Psoas muscle (tissue), 8 donors: ENCODE measurements around the gene RAD51B. TPM values are rescaled to one million over a fixed set of nuclear protein-coding genes. Genes with fewer than 3 reads are reported as not detected.
"Not testable (repeated sequence)": the region's sequence is repeated elsewhere in the genome, so short reads cannot be mapped to it uniquely, and the experiment has no call there.

Source experiments
- ATAC-seq, 4 donors: fragments of 200-7000 bp; cut with Tn5 transposase; one replicate each; pipeline ENCODE4 v1.9.1; 2020; ENCODE audit warnings: moderate library complexity in 3 of 4, mild to moderate bottlenecking in 2 of 4
- DNase-seq, 2 donors: peaks; one replicate each; pipeline ENCODE4 v3.0.0-alpha.2; 2020
- H3K27ac ChIP-seq: fragments of 200-600 bp; one replicate; pipeline ENCODE4 v1.8.0; 2022
- H3K27me3 ChIP-seq, 3 donors: fragments of 200-600 bp in 1 of 3; one replicate each; pipeline versions ENCODE4 v1.6.1 to v1.8.0; 2013 to 2022; ENCODE audit warnings: low read length in 2 of 3, mild to moderate bottlenecking in 2 of 3, moderate library complexity in 1 of 3; ENCODE audit not compliant: insufficient read depth in 3 of 3
- H3K36me3 ChIP-seq, 2 donors: fragments of 200-600 bp in 1 of 2; one replicate each; pipeline versions ENCODE4 v1.6.1 to v1.8.0; 2013 to 2022; ENCODE audit warnings: low read depth in 1 of 2, mild to moderate bottlenecking in 1 of 2, moderate library complexity in 1 of 2; ENCODE audit not compliant: insufficient read depth in 1 of 2
- H3K4me1 ChIP-seq: fragments of 200-600 bp; one replicate; pipeline ENCODE4 v1.8.0; 2022
- H3K4me3 ChIP-seq: fragments of 200-600 bp; one replicate; pipeline ENCODE4 v1.8.0; 2022; ENCODE audit warnings: mild to moderate bottlenecking
- H3K9me3 ChIP-seq: fragments of 200-600 bp; one replicate; pipeline ENCODE4 v1.8.0; 2022
- whole genome bisulfite sequencing, 3 donors: extraction: QIAGEN DNeasy Blood & Tissue Kit; methylation state at CpG; one replicate each; pipeline versions ENCODE4 v1.1.6 to v1.1.7; 2013; 5-methylcytosine and 5-hydroxymethylcytosine counted together
- intact Hi-C, 2 donors: fragments of 100-400 bp; cut with DNase I; formaldehyde crosslinking; loops; one replicate each; pipeline versions ENCODE4 v1.11.0 to v1.14.2; 2022
- polyA plus RNA-seq, 3 donors: library from polyadenylated mRNA; stranded (reverse); fragments of 200-250 nt; gene quantifications; one replicate each; pipeline ENCODE4 v1.2.3, GENCODE V29; 2013
- total RNA-seq, 4 donors: library from RNA; stranded (reverse); fragmentation: NEBNext Ultra II Directional in 2 of 4; extraction: Animal tissue kit (Norgen Biotek cat#: 25700) in 2 of 4; gene quantifications; one replicate each; pipeline versions ENCODE4 v1.2.1 to v1.2.4, GENCODE V29; 2021 to 2023
- TF ChIP-seq, protein P1 (sequence below): fragments of 200-600 bp; IDR thresholded peaks from one replicate; pipeline ENCODE4 v1.8.0; 2022; ENCODE audit warnings: antibody characterized with exemption
- donor health status: healthy with polysubstance abuse.
- donor health status: DM: no; HTN: no; CAD: no; lungs with moderate emphysema.
- donor health status: Bipolar disorder and iron deficiency.
- donor health status: healthy.
- donor health status: DM: yes; HTN: yes; CAD: no.
- donor health status: DM: no; HTN: no; CAD: no.
- donor health status: DM: no; HTN: no; CAD: no.
- donor health status: DM: yes; HTN: yes; CAD: no.

The RAD51B gene
- total and polyA plus RNA-seq, 7 donors, result 0.60 to 7.2 (median 2.2) TPM

DNA sequence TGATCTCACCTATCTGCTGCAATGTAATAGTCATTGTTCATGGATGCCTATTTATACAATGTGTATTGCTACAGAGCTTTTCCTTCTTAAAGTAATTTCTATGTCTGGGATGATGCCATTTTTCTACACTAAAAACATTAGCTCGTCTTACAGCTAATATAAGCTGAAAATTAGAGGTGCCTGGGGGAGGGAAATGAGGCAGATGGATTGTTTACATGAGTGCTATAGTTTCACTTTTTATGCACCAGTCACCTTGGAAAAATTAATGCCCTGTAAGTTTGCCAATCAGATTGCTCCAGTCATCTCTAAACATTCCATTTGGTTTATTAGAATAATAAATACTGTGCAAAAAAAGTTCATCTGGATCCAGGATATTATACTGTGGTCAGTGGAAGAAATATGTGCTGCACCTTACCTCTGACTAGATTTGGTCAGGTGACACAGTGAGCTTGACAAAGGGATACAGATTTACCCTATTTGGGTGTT is 436.2 kb downstream of the RAD51B start:
- Histone ChIP-seq H3K27ac (no peak overlapping the region), H3K4me1 (peaks cover 6% of the 10 kb centered on the region), H3K4me3 (no peak overlapping the region), H3K9me3 (no peaks in the 10 kb centered on the region), H3K36me3 (no peaks in the 10 kb centered on the region), H3K27me3 (no peaks in the 10 kb centered on the region)
- no peak for DNase-seq
- intact Hi-C loops, result no loop called here
- TF ChIP-seq, protein P1, sequence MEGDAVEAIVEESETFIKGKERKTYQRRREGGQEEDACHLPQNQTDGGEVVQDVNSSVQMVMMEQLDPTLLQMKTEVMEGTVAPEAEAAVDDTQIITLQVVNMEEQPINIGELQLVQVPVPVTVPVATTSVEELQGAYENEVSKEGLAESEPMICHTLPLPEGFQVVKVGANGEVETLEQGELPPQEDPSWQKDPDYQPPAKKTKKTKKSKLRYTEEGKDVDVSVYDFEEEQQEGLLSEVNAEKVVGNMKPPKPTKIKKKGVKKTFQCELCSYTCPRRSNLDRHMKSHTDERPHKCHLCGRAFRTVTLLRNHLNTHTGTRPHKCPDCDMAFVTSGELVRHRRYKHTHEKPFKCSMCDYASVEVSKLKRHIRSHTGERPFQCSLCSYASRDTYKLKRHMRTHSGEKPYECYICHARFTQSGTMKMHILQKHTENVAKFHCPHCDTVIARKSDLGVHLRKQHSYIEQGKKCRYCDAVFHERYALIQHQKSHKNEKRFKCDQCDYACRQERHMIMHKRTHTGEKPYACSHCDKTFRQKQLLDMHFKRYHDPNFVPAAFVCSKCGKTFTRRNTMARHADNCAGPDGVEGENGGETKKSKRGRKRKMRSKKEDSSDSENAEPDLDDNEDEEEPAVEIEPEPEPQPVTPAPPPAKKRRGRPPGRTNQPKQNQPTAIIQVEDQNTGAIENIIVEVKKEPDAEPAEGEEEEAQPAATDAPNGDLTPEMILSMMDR, result no peak
- no peak for ATAC-seq
- WGBS, 3 donors, result 77 to 94% (median 88%) methylated on average over 1 of the region's 1 CpG

GRCh38 chr14:68257969-68258368 is 438.4 kb downstream of the RAD51B start:
- no peaks in the 10 kb centered on the region for H3K36me3 ChIP-seq
- no peak overlapping the region for H3K27ac ChIP-seq
- no peaks in the 10 kb centered on the region for H3K4me1 ChIP-seq
- H3K9me3 ChIP-seq, result no peaks in the 10 kb centered on the region
- intact Hi-C loops, result no loop called here
- DNase-seq (no peak), ATAC-seq (no peak)
- no peak overlapping the region for H3K4me3 ChIP-seq
- H3K27me3 ChIP-seq, result no peaks in the 10 kb centered on the region
- TF ChIP-seq, protein P1, result no peak
- 95 to 98% (median 98%) methylated on average over 4 of the region's 4 CpGs for WGBS, 3 donors

GRCh38 chr14:68258995-68259394 is 439.4 kb downstream of the RAD51B start:
- H3K27ac ChIP-seq, H3K4me3 ChIP-seq, H3K9me3 ChIP-seq, H3K27me3 ChIP-seq, ATAC-seq, H3K4me1 ChIP-seq, H3K36me3 ChIP-seq, intact Hi-C loops, DNase-seq: not testable (repeated sequence)
- 65 to 81% (median 71%) methylated on average over 2 of the region's 2 CpGs for WGBS, 3 donors

DNA sequence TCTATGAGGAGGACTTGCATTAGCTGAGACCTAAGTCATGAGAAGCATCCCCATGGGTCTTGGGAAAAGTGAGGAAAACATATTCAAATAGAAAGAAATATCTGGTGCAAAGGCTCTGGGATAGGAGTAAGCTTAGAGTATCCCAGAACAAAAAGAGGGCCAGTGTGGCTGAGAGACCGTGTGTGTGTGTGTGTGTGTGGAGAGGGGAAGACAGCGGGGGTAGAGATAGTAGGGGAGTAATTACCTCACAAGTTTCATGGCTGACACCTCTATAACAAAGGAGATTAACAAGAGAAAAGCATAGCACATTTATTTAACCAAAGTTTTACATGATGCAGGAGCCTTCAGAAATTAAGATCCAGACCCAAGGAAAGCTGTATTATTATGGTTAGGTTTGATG is 440.5 kb downstream of the RAD51B start:
- DNase-seq (no peak), ATAC-seq (no peak)
- no peaks in the 10 kb centered on the region for H3K27me3 ChIP-seq
- intact Hi-C loops, result loop anchor here in 1 of 2 donors (5.0 kb wide), 1 partner anchor 112 kb away; no protein-coding TSS in a partner anchor
- whole genome bisulfite sequencing, 3 donors, result 93 to 100% (median 96%) methylated on average over 1 to 2 of the region's 2 CpGs
- H3K36me3 ChIP-seq, result no peaks in the 10 kb centered on the region
- no peak overlapping the region for H3K27ac ChIP-seq
- TF ChIP-seq, protein P1, result no peak
- H3K9me3 ChIP-seq, result no peaks in the 10 kb centered on the region
- no peaks in the 10 kb centered on the region for H3K4me1 ChIP-seq
- no peak overlapping the region for H3K4me3 ChIP-seq

GRCh38 chr14:68261092-68261842 is 441.7 kb downstream of the RAD51B start:
- intact Hi-C loops, result loop anchor here in 1 of 2 donors (5.0 kb wide), 1 partner anchor 111 kb away; no protein-coding TSS in a partner anchor

More at GRCh38 chr14:68261092-68261842, 441.7 kb downstream of the RAD51B start:
- ATAC-seq, result no peak
- no peaks in the 10 kb centered on the region for H3K4me1 ChIP-seq
- 63 to 70% (median 70%) methylated on average over 10 of the region's 10 CpGs for WGBS, 3 donors
- no peak for DNase-seq
- no peaks in the 10 kb centered on the region for H3K27me3 ChIP-seq
- no peak overlapping the region for H3K27ac ChIP-seq
- no peaks in the 10 kb centered on the region for H3K36me3 ChIP-seq
- TF ChIP-seq, protein P1, result no peak
- no peaks in the 10 kb centered on the region for H3K9me3 ChIP-seq
- no peak overlapping the region for H3K4me3 ChIP-seq
